ENCODE data around the gene EMP1. TPM values are rescaled to one million over a fixed set of nuclear protein-coding genes. Genes with fewer than 3 reads are reported as not detected.
"Not testable (repeated sequence)": the region's sequence is repeated elsewhere in the genome, so short reads cannot be mapped to it uniquely, and the experiment has no call there.

Gene EMP1
- total RNA-seq, 1 donor from 2014 or later: not detected

- Mint-ChIP-seq H3K27me3 (ENCODE audit: unreplicated experiment) (no peaks in the 10 kb centered on the region), H3K27ac (ENCODE audit: unreplicated experiment) (peak overlapping the region; percentile 48), H3K4me1 (ENCODE audit: low read depth, unreplicated experiment) (peaks cover 8% of the 10 kb centered on the region), H3K36me3 (ENCODE audit: unreplicated experiment) (no peaks in the 10 kb centered on the region), H3K9me3 (ENCODE audit: unreplicated experiment) (no peaks in the 10 kb centered on the region), H3K4me3 (ENCODE audit: unreplicated experiment) (peak overlapping the region; percentile 63)
- DNase-seq: peak; percentile 97
- TF ChIP-seq CTCF (IDR thresholded peaks at IDR 0.05; ENCODE audit: partially characterized antibody, unreplicated experiment): peak; percentile 95
Measured at GRCh38 chr12:13255792-13256691, 59.5 kb downstream of the EMP1 start.

GRCh38 chr12:13256692-13257045, 60.1 kb downstream of the EMP1 start:
- no peak for TF ChIP-seq CTCF (IDR thresholded peaks at IDR 0.05; ENCODE audit: partially characterized antibody, unreplicated experiment)
- Mint-ChIP-seq H3K36me3 (ENCODE audit: unreplicated experiment) (no peaks in the 10 kb centered on the region), H3K27ac (ENCODE audit: unreplicated experiment) (no peak overlapping the region), H3K9me3 (ENCODE audit: unreplicated experiment) (no peaks in the 10 kb centered on the region), H3K4me3 (ENCODE audit: unreplicated experiment) (no peak overlapping the region), H3K4me1 (ENCODE audit: low read depth, unreplicated experiment) (peaks cover 8% of the 10 kb centered on the region), H3K27me3 (ENCODE audit: unreplicated experiment) (no peaks in the 10 kb centered on the region)
- no peak for DNase-seq

GRCh38 chr12:13257356-13257875, 60.9 kb downstream of the EMP1 start:
- no peak for TF ChIP-seq CTCF (IDR thresholded peaks at IDR 0.05; ENCODE audit: partially characterized antibody, unreplicated experiment)
- Mint-ChIP-seq H3K9me3 (ENCODE audit: unreplicated experiment) (no peaks in the 10 kb centered on the region), H3K27me3 (ENCODE audit: unreplicated experiment) (no peaks in the 10 kb centered on the region), H3K27ac (ENCODE audit: unreplicated experiment) (no peak overlapping the region), H3K4me3 (ENCODE audit: unreplicated experiment) (no peak overlapping the region), H3K4me1 (ENCODE audit: low read depth, unreplicated experiment) (peaks cover 8% of the 10 kb centered on the region), H3K36me3 (ENCODE audit: unreplicated experiment) (no peaks in the 10 kb centered on the region)
- DNase-seq: no peak

GRCh38 chr12:13258197-13258596, 61.7 kb downstream of the EMP1 start:
- H3K4me1 Mint-ChIP-seq (ENCODE audit: low read depth, unreplicated experiment): peaks cover 8% of the 10 kb centered on the region
- no peak for TF ChIP-seq CTCF (IDR thresholded peaks at IDR 0.05; ENCODE audit: partially characterized antibody, unreplicated experiment)
- peak; percentile 25 for DNase-seq
- H3K27ac Mint-ChIP-seq (ENCODE audit: unreplicated experiment): peak overlapping the region; percentile 36
- H3K27me3 Mint-ChIP-seq (ENCODE audit: unreplicated experiment): no peaks in the 10 kb centered on the region
- no peaks in the 10 kb centered on the region for H3K36me3 Mint-ChIP-seq (ENCODE audit: unreplicated experiment)
- no peak overlapping the region for H3K4me3 Mint-ChIP-seq (ENCODE audit: unreplicated experiment)
- H3K9me3 Mint-ChIP-seq (ENCODE audit: unreplicated experiment): no peaks in the 10 kb centered on the region

DNA sequence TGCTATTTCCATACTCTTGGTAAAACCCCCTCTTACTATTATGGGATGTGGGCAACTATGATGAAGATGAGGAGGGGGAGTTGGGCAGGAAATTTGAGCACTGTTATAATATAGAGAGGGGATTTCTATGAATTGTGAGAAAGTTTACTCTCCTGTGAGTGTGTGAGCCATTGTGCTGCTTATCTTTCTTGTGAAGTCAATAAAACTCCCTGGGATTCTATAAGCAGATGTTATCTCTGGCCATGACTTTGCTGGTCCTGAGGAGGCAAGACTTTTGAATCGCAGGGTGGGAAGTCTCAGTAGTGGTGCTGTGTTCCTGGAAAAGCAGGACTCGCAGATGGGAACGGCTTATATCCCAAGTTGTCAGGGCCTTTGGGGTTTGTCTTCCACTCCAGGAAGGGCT, 62.2 kb downstream of the EMP1 start:
- Mint-ChIP-seq H3K27ac (ENCODE audit: unreplicated experiment) (no peak overlapping the region), H3K4me3 (ENCODE audit: unreplicated experiment) (no peak overlapping the region), H3K9me3 (ENCODE audit: unreplicated experiment) (no peaks in the 10 kb centered on the region), H3K4me1 (ENCODE audit: low read depth, unreplicated experiment) (peaks cover 8% of the 10 kb centered on the region), H3K27me3 (ENCODE audit: unreplicated experiment) (no peaks in the 10 kb centered on the region), H3K36me3 (ENCODE audit: unreplicated experiment) (peaks cover 2% of the 10 kb centered on the region)
- no peak for TF ChIP-seq CTCF (IDR thresholded peaks at IDR 0.05; ENCODE audit: partially characterized antibody, unreplicated experiment)
- no peak for DNase-seq

GRCh38 chr12:13259625-13260024, 63.1 kb downstream of the EMP1 start:
- not testable (repeated sequence) for H3K4me3 Mint-ChIP-seq (ENCODE audit: unreplicated experiment); H3K9me3 Mint-ChIP-seq (ENCODE audit: unreplicated experiment); H3K27me3 Mint-ChIP-seq (ENCODE audit: unreplicated experiment); H3K4me1 Mint-ChIP-seq (ENCODE audit: low read depth, unreplicated experiment); H3K27ac Mint-ChIP-seq (ENCODE audit: unreplicated experiment); H3K36me3 Mint-ChIP-seq (ENCODE audit: unreplicated experiment); DNase-seq

DNA sequence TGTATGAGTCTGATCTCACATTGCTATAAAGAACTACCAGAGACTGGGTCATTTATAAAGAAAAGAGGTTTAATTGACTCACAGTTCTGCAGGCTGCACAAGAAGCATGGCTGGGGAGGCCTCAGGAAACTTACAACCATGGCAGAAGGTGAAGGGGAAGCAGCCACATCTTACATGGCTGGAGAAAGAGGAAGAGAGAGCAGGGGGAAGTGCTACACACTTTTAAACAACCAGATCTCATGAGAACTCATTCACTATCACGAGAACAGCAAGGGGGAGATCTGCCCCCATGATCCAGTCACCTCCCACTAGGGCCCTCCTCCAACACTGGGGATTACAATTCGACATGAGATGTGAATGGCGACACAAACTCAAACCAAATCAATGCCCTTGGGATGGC, 71.3 kb downstream of the EMP1 start:
- H3K4me1 Mint-ChIP-seq (ENCODE audit: low read depth, unreplicated experiment); H3K27me3 Mint-ChIP-seq (ENCODE audit: unreplicated experiment); H3K36me3 Mint-ChIP-seq (ENCODE audit: unreplicated experiment); DNase-seq; H3K9me3 Mint-ChIP-seq (ENCODE audit: unreplicated experiment); H3K27ac Mint-ChIP-seq (ENCODE audit: unreplicated experiment); H3K4me3 Mint-ChIP-seq (ENCODE audit: unreplicated experiment): not testable (repeated sequence)
